ENCODE data around the gene MPST.

DNA sequence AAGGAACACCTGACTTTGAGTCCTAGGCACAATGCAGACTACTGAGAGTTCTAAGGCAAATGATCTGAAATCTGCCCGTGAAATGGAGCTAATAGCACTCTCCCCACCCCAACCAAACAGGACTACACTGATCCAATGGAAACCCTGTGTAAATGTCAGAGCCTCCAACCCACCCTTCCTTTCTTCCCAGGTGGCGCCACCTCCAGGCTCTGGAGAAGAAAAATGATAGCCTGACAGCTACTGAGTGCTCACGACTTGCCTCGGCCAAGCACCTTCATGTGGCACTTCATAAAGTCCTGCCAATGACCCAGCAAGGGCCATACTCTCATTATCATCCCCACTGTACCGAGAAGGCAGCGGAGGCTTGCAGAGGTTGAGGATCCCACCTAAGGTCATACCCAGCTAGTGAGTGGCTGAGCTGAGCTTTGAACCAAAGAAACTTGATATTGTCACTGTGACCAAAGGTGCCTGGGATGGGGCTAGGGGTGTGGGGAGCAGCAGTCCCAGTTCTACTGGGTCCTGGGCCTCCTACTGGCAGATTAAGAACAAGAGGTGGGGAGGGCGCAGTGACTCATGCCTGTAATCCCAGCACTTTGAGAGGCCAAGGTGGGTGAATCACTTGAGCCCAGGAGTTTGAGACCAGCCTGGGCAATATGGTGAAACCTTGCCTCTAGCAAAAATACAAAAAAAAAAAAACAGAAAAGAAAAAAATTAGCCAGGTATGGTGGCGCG is 20.8 kb upstream of the MPST start:
- TF ChIP-seq EZH2 (IDR thresholded peaks at IDR 0.05) (no peak), EZH2phosphoT487 (IDR thresholded peaks at IDR 0.05) (no peak)
- TF ChIP-seq, protein P1, sequence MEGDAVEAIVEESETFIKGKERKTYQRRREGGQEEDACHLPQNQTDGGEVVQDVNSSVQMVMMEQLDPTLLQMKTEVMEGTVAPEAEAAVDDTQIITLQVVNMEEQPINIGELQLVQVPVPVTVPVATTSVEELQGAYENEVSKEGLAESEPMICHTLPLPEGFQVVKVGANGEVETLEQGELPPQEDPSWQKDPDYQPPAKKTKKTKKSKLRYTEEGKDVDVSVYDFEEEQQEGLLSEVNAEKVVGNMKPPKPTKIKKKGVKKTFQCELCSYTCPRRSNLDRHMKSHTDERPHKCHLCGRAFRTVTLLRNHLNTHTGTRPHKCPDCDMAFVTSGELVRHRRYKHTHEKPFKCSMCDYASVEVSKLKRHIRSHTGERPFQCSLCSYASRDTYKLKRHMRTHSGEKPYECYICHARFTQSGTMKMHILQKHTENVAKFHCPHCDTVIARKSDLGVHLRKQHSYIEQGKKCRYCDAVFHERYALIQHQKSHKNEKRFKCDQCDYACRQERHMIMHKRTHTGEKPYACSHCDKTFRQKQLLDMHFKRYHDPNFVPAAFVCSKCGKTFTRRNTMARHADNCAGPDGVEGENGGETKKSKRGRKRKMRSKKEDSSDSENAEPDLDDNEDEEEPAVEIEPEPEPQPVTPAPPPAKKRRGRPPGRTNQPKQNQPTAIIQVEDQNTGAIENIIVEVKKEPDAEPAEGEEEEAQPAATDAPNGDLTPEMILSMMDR (IDR thresholded peaks at IDR 0.05), result peak; percentile 37
